ENCODE measurements around the gene H3-3A. TPM values are rescaled to one million over a fixed set of nuclear protein-coding genes. Genes with fewer than 3 reads are reported as not detected.

H3-3A gene
- total RNA-seq = 100 to 1,000 TPM; 304 to 569 (median 410) TPM

DNA sequence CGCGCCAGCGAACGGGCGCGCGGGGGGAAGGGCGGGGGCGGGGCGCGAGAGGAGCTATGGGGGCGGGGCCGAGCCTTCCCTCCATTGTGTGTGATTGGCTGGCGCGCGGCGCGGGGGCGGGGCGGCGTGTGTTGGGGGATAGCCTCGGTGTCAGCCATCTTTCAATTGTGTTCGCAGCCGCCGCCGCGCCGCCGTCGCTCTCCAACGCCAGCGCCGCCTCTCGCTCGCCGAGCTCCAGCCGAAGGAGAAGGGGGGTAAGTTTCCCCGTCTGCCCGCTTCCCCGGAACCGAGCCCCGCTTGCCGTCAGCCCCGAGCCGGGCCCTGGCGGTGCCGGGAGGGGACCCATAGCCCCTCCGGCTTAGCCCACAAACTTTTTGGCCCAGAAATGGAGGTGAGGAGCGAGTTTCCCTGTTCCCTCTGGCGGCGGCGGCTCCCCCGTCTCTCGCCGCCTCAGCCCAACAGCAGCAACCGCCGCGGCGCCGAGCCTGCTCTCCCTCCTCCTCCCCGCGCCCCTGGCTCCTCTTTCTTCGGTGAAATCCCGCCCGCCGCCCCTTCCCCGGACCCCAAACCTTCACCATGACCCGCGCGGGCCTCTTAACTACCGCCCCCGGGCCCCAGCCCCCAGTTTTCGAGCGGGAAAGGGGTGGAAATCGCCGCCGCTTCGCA is at the start of gene H3-3A:
Gene H3-3A (plus strand): TSS at position 159 of the 666 bp plus-strand sequence. CDS start 1,636 bp downstream, outside the sequence.
- TF ChIP-seq, protein P1, sequence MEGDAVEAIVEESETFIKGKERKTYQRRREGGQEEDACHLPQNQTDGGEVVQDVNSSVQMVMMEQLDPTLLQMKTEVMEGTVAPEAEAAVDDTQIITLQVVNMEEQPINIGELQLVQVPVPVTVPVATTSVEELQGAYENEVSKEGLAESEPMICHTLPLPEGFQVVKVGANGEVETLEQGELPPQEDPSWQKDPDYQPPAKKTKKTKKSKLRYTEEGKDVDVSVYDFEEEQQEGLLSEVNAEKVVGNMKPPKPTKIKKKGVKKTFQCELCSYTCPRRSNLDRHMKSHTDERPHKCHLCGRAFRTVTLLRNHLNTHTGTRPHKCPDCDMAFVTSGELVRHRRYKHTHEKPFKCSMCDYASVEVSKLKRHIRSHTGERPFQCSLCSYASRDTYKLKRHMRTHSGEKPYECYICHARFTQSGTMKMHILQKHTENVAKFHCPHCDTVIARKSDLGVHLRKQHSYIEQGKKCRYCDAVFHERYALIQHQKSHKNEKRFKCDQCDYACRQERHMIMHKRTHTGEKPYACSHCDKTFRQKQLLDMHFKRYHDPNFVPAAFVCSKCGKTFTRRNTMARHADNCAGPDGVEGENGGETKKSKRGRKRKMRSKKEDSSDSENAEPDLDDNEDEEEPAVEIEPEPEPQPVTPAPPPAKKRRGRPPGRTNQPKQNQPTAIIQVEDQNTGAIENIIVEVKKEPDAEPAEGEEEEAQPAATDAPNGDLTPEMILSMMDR (IDR thresholded peaks at IDR 0.05) = no peak
- peak in 1 of 2 donors; percentile 96 for TF ChIP-seq POLR2A (IDR thresholded peaks at IDR 0.05)
- intact Hi-C loops (cut with DNase I; ENCODE audit: low total_unique reads) = no loop called here
- DNase-seq (ENCODE audit: low spot score in 2 of 2) = peak; percentile 98 to 100
- H3K4me3 ChIP-seq (ENCODE audit: low read depth, poor library complexity, severe bottlenecking) = peak within 1 kb of the TSS; percentile 88
- 1 to 2% methylated on average over 25 to 38 of the region's 78 CpGs for WGBS, 2 donors

DNA sequence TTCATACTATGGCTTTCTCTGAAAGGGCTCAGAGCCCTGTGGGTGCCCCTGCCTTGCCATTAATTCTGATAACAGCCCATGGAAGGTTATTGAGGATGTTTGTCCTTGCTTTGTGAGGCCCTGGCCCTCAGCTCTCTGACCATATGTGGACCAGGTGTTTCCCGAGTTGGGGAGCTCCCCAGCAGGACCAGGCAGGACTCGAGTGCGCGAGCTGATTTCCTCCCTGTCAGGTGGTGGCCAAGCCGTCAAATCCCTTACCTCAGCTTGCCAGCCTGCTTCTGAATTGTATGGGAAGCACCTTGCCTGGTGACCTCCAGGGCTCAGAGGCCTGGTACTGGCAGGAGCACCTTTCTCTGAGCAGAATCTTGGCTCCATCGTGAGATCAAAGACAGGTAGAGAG is 45.4 kb upstream of the H3-3A start:
- 35 to 66% methylated on average over 6 of the region's 6 CpGs for WGBS, 2 donors
- no peak for DNase-seq (ENCODE audit: low spot score in 2 of 2)
- H3K4me3 ChIP-seq (ENCODE audit: low read depth, poor library complexity, severe bottlenecking) = no peak overlapping the region
- no peak for TF ChIP-seq POLR2A (IDR thresholded peaks at IDR 0.05)
- TF ChIP-seq, protein P1 (IDR thresholded peaks at IDR 0.05) = no peak
- intact Hi-C loops (cut with DNase I; ENCODE audit: low total_unique reads) = no loop called here

DNA sequence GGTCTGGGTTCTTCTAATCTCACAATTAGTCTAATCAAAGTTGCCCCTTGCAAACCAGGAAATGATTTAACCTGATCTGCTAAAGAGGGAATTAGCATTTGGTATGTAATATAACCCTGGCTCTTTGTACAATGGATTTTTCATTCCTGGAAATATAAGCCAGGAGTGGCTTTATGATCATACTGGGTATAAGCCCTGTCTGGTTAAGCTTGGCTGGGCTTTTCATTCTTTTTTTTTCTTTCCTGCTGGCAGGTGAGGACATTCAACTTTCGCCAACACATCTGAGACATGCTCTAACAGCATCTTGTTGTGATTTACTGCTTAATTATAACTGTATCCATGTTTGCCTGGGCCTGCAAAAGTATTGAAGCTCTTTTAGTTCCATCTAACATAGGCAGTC is 42.9 kb upstream of the H3-3A start:
- TF ChIP-seq, protein P1 (IDR thresholded peaks at IDR 0.05) = no peak
- no peak for TF ChIP-seq POLR2A (IDR thresholded peaks at IDR 0.05)
- WGBS, 2 donors = 47 to 59% methylated on average over 1 of the region's 1 CpG
- no peak for DNase-seq (ENCODE audit: low spot score in 2 of 2)
- intact Hi-C loops (cut with DNase I; ENCODE audit: low total_unique reads) = no loop called here
- H3K4me3 ChIP-seq (ENCODE audit: low read depth, poor library complexity, severe bottlenecking) = no peak overlapping the region

DNA sequence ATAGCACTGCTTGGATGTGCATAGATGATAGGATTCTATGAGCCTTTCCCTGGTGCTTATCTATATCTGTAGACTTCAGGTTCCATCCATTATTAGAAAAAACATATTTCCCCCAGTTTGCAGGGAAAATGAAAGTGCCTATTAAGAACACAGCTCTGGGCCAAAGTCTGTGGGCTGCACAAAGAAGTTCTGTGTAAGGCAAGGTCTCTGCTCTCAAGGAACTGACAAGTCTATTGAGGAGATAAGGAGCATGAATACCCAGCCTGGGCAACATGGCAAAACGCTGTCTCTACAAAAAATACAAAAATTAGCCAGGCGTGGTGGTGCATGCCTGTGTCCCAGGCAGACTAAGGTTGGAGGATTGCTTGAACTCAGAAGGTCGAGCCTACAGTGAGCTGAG is 41.1 kb upstream of the H3-3A start:
- 36 to 41% methylated on average over 3 of the region's 3 CpGs for WGBS, 2 donors

DNA sequence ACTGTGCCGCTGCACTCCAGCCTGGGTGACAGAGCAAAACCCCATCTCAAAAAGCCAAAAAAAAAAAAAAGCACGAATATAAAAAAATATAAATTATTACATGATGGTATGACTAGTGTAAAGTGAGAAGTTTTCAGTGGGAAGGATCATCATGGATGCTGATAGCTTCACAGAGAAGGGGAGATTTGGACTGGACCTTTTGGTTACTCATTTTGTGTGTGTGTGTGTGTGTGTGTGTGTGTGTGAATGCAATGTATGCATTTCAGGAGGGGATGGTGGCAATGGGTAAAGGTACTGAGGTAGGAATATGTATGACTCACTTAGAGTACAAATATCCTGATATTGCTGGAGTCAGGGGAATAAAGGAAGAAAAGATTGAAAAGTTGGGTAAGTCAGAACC is 40.7 kb upstream of the H3-3A start:
- intact Hi-C loops (cut with DNase I; ENCODE audit: low total_unique reads) = no loop called here
- TF ChIP-seq, protein P1 (IDR thresholded peaks at IDR 0.05) = no peak
- TF ChIP-seq POLR2A (IDR thresholded peaks at IDR 0.05) = no peak
- no peak for DNase-seq (ENCODE audit: low spot score in 2 of 2)
- whole genome bisulfite sequencing, 2 donors = 21 to 78% methylated on average over 2 of the region's 2 CpGs
- no peak overlapping the region for H3K4me3 ChIP-seq (ENCODE audit: low read depth, poor library complexity, severe bottlenecking)

More for the DNA sequence above, 41.1 kb upstream of the H3-3A start:
- no peak for DNase-seq (ENCODE audit: low spot score in 2 of 2)
- intact Hi-C loops (cut with DNase I; ENCODE audit: low total_unique reads) = no loop called here
- no peak for TF ChIP-seq POLR2A (IDR thresholded peaks at IDR 0.05)
- TF ChIP-seq, protein P1 (IDR thresholded peaks at IDR 0.05) = no peak
- H3K4me3 ChIP-seq (ENCODE audit: low read depth, poor library complexity, severe bottlenecking) = no peak overlapping the region

DNA sequence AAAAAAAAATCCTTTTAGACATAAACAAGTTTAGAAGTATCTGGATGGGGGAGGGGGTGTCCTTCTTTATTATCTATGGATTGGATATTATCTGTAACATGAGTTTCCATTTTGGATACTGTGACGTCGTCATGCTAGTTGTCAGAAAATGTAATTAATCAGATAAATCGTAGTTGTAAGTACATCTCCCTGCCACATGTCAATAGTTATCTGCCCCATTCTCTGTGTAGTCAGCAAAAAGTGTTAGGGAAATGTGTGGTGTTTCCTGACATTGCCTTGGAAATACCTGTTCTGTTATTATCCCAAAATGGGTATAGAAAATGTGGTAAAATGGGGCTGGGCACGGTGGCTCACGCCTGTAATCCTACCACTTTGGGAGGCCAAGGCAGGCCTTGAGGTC is 38.8 kb upstream of the H3-3A start:
- no peak for DNase-seq (ENCODE audit: low spot score in 2 of 2)
- no peak overlapping the region for H3K4me3 ChIP-seq (ENCODE audit: low read depth, poor library complexity, severe bottlenecking)
- 79 to 84% methylated on average over 5 of the region's 5 CpGs for WGBS, 2 donors
- TF ChIP-seq, protein P1 (IDR thresholded peaks at IDR 0.05) = no peak
- intact Hi-C loops (cut with DNase I; ENCODE audit: low total_unique reads) = no loop called here
